Measurements from ENCODE around the gene TFAP2D. TPM values are rescaled to one million over a fixed set of nuclear protein-coding genes. Genes with fewer than 3 reads are reported as not detected.

TFAP2D gene
- total and polyA plus RNA-seq, 10 of the 15 experiments (the other 5 are each of a cell fraction or from before 2014, with no cell fraction given) = not detected

GRCh38 chr6:50807035-50807434, 93.7 kb downstream of the TFAP2D start:
- H2AFZ ChIP-seq (ENCODE audit: control insufficient read depth, low read depth, low read length) = no peak overlapping the region
- ATAC-seq (no peak), FAIRE-seq (no peak), DNase-seq (ENCODE audit: low read depth, low spot score) (no peak)
- intact Hi-C loops (cut with micrococcal nuclease; ENCODE audit: unreplicated experiment) (no loop called here), in situ Hi-C loops (cut with MboI) (no loop called here)
- BruUV-seq (replicated peaks) = no TSS peak
- H3K27ac ChIP-seq (ENCODE audit: control insufficient read depth, insufficient read depth) = no peak overlapping the region
- no peak overlapping the region for H3K9ac ChIP-seq (ENCODE audit: control insufficient read depth, insufficient read depth, low read length)
- H4K20me1 ChIP-seq (ENCODE audit: control insufficient read depth, insufficient read depth) = no peaks in the 10 kb centered on the region
- H3K4me2 ChIP-seq (ENCODE audit: control insufficient read depth, insufficient read depth) = no peak overlapping the region
- H3K4me1 ChIP-seq (ENCODE audit: control insufficient read depth, insufficient read depth, low read length) = no peaks in the 10 kb centered on the region
- ChIA-PET RAD21 (ENCODE audit: unreplicated experiment) (no interaction called here), POLR2A (no interaction called here), CTCF (no interaction called here), SMC1A (ENCODE audit: uncharacterized antibody, unreplicated experiment) (no interaction called here)
- TF ChIP-seq ZBTB40 (IDR thresholded peaks at IDR 0.05; ENCODE audit: borderline replicate concordance) (no peak), NR2C1 (IDR thresholded peaks at IDR 0.05) (no peak), ZBTB11 (CRISPR knock-in tag; IDR thresholded peaks at IDR 0.05) (no peak), ZZZ3 (IDR thresholded peaks at IDR 0.05; ENCODE audit: control insufficient read depth, insufficient read length, low read depth) (no peak)
- no peaks in the 10 kb centered on the region for H3K27me3 ChIP-seq (replicated peaks in 1 of 2; ENCODE audit: control insufficient read depth in 2 of 2, insufficient read depth in 2 of 2, low read length in 1 of 2)
- H3K4me3 ChIP-seq = no peak overlapping the region
- H3K79me2 ChIP-seq (ENCODE audit: control insufficient read depth, insufficient read depth, low read length) = no peaks in the 10 kb centered on the region
- H3K9me3 ChIP-seq (replicated peaks; ENCODE audit: control insufficient read depth, insufficient read depth, low read length) = no peaks in the 10 kb centered on the region
- no peaks in the 10 kb centered on the region for H3K36me3 ChIP-seq (ENCODE audit: control insufficient read depth in 2 of 2, insufficient read depth in 2 of 2, low read length in 1 of 2)

Measured in GM12878 (cell line).